Pancreas (tissue), 10 donors: ENCODE measurements around the gene CCNYL1. TPM values are rescaled to one million over a fixed set of nuclear protein-coding genes. Genes with fewer than 3 reads are reported as not detected.
"Not testable (repeated sequence)": the region's sequence is repeated elsewhere in the genome, so short reads cannot be mapped to it uniquely, and the experiment has no call there.

Source experiments
- ATAC-seq, 4 donors: fragments of 200-7000 bp; cut with Tn5 transposase; one replicate each; pipeline versions ENCODE4 v1.8.0 to v1.9.1; 2020; ENCODE audit warnings: mild to moderate bottlenecking in 4 of 4, moderate library complexity in 4 of 4
- DNase-seq, 6 donors: peaks; one replicate each; pipeline ENCODE4 v3.0.0-alpha.2; 2020
- FAIRE-seq: peaks from 2 replicates; lab custom pipeline; 2012; peaks lifted over from hg19 to GRCh38; lab: Jason Lieb, UNC
- H3K27ac ChIP-seq, 4 donors: fragments of 200-600 bp; sonication (generic); 1 replicate in 3 of 4; 2 replicates in 1 of 4; pipeline versions ENCODE4 v1.5.0 to v1.8.0; 2020
- H3K27me3 ChIP-seq, 4 donors: fragments of 200-600 bp; one replicate each; pipeline ENCODE4 v1.8.0; 2021
- H3K36me3 ChIP-seq, 3 donors: fragments of 200-600 bp; sonication (generic) in 1 of 3; one replicate each; pipeline versions ENCODE4 v1.5.0 to v1.8.0; 2020 to 2021
- H3K4me1 ChIP-seq, 3 donors: fragments of 200-600 bp; one replicate each; pipeline ENCODE4 v1.8.0; 2021
- H3K4me3 ChIP-seq, 4 donors: fragments of 200-600 bp; sonication (generic) in 2 of 4; one replicate each; pipeline versions ENCODE4 v1.5.0 to v1.8.0; 2020 to 2021
- H3K9me3 ChIP-seq, 4 donors: fragments of 200-600 bp; one replicate each; pipeline ENCODE4 v1.8.0; 2021
- whole genome bisulfite sequencing, 2 donors: extraction: QIAGEN DNeasy Blood & Tissue Kit; methylation state at CpG; one replicate each; pipeline ENCODE4 v1.1.7; 2013; 5-methylcytosine and 5-hydroxymethylcytosine counted together
- intact Hi-C, 3 donors: fragments of 100-400 bp; cut with DNase I; formaldehyde crosslinking; loops; one replicate each; pipeline versions ENCODE4 v1.11.1 to v1.14.2; 2022
- polyA plus RNA-seq, 2 donors: library from polyadenylated mRNA; stranded (reverse); fragments of 200-250 nt; gene quantifications; one replicate each; pipeline ENCODE4 v1.2.3, GENCODE V29; 2013
- total RNA-seq, 6 donors: library from RNA; stranded (reverse); fragmentation: NEBNext Ultra II Directional in 4 of 6; extraction: Animal tissue kit (Norgen Biotek cat#: 25700) in 4 of 6; gene quantifications; one replicate each; pipeline versions ENCODE4 v1.2.1 to v1.2.4, GENCODE V29; 2021 to 2023
- TF ChIP-seq, protein P1 (sequence below), 4 donors: fragments of 200-600 bp; sonication (generic) in 3 of 4; IDR thresholded peaks; one replicate each; pipeline versions ENCODE4 v1.5.0 to v1.8.0; 2021; ENCODE audit warnings: antibody characterized with exemption in 4 of 4
- donor health status: healthy with polysubstance abuse.
- donor health status: DM: no; HTN: no; CAD: no; lungs with moderate emphysema.
- donor health status: DM: no; HTN: no; CAD: no.
- donor health status: control.
- donor health status: control.
- donor health status: Bipolar disorder and iron deficiency.
- donor health status: DM: yes; HTN: yes; CAD: no.
- donor health status: DM: no; HTN: no; CAD: no.
- donor health status: DM: no; HTN: no; CAD: no.
- donor health status: DM: yes; HTN: yes; CAD: no.

The CCNYL1 gene
- total and polyA plus RNA-seq, 8 donors = 5.2 to 12.4 (median 10.7) TPM

DNA sequence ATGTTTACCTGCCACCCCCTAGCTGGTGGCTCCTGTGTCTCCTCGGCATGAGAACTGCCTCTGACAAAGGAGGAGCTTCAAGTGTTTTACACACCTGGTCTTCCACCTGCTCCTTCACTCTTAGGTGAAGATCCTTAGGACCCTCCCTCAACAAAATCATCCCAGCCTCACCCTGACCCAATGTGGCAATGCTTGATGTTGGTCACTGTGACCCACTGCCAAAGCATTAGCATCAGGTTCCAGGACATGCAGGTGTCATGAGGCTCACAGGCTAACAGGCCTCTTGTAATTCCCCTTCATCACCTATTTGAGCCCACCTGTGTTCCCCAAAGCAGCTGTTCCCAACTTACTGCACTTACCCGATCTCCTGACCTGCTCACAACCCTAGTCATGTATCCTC, 48.5 kb downstream of the CCNYL1 start:
- Histone ChIP-seq H3K27me3 (no peaks in the 10 kb centered on the region), H3K4me1 (peaks cover 6 to 18% (median 7%) of the 10 kb centered on the region in 3 donors), H3K27ac (no peak overlapping the region), H3K9me3 (no peaks in the 10 kb centered on the region), H3K4me3 (no peak overlapping the region), H3K36me3 (peaks cover 0 to 4% (median 0%) of the 10 kb centered on the region in 3 donors)
- no peak for DNase-seq
- intact Hi-C loops = loop anchor here in 1 of 3 donors (10.0 kb wide), 1 partner anchor 205 kb away; no protein-coding TSS in a partner anchor
- FAIRE-seq = no peak
- 94 to 100% methylated on average over 2 of the region's 2 CpGs for WGBS, 2 donors
- TF ChIP-seq, protein P1, sequence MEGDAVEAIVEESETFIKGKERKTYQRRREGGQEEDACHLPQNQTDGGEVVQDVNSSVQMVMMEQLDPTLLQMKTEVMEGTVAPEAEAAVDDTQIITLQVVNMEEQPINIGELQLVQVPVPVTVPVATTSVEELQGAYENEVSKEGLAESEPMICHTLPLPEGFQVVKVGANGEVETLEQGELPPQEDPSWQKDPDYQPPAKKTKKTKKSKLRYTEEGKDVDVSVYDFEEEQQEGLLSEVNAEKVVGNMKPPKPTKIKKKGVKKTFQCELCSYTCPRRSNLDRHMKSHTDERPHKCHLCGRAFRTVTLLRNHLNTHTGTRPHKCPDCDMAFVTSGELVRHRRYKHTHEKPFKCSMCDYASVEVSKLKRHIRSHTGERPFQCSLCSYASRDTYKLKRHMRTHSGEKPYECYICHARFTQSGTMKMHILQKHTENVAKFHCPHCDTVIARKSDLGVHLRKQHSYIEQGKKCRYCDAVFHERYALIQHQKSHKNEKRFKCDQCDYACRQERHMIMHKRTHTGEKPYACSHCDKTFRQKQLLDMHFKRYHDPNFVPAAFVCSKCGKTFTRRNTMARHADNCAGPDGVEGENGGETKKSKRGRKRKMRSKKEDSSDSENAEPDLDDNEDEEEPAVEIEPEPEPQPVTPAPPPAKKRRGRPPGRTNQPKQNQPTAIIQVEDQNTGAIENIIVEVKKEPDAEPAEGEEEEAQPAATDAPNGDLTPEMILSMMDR (IDR thresholded peaks at IDR 0.05) = no peak
- no peak for ATAC-seq

DNA sequence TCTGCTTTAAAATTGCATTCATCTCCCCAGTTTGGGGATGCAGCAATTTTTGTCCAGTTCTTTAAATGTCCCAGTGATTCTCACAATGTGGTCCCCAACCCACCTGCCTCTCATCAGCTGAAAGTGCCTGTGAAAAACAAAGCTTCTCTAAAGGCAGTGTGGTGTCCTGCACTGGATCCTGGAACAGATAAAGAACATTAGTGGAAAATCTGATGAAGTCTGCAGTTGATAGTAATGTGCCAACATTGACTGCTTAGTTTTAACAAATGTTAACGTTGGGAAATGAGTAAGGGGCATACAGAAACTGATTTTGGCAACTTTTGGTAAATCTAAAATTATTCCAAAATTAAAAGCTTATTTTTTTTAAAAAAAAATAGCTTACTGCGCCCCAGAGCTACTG, 49.0 kb downstream of the CCNYL1 start:
- Histone ChIP-seq H3K27me3 (no peaks in the 10 kb centered on the region), H3K4me3 (no peak overlapping the region), H3K27ac (no peak overlapping the region), H3K4me1 (peaks cover 7 to 23% (median 10%) of the 10 kb centered on the region in 3 donors), H3K9me3 (no peaks in the 10 kb centered on the region), H3K36me3 (no peaks in the 10 kb centered on the region)
- FAIRE-seq = no peak
- ATAC-seq = no peak
- TF ChIP-seq, protein P1 (IDR thresholded peaks at IDR 0.05) = no peak
- DNase-seq = no peak
- intact Hi-C loops = loop anchor here in 1 of 3 donors (10.0 kb wide), 1 partner anchor 204 kb away; no protein-coding TSS in a partner anchor
- 67 to 75% methylated on average over 2 of the region's 2 CpGs for WGBS, 2 donors

DNA sequence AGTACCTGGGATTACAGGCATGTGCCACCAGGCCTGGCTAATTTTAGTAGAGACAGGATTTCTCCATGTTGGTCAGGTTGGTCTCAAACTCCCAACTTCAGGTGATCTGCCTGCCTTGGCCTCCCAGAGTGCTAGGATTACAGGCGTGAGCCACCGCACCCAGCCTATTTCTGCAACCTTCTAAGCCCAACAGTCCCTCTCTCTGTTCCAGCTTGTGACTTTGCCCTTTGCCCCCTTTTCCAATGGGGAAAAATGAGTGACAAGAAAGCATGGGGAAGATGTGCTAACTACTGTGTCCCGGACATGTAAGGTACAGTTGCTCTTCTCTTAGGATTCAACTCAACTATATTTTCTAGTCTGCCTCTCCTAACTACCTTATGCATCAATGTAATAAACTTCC, 50.0 kb downstream of the CCNYL1 start:
- H3K27me3 ChIP-seq, H3K36me3 ChIP-seq, ATAC-seq, H3K27ac ChIP-seq, DNase-seq, FAIRE-seq, H3K9me3 ChIP-seq, H3K4me3 ChIP-seq: not testable (repeated sequence)
- H3K4me1 ChIP-seq = peaks cover 12 to 30% (median 15%) of the 10 kb centered on the region in 3 donors
- 92 to 95% methylated on average over 3 of the region's 3 CpGs for WGBS, 2 donors
- intact Hi-C loops = loop anchor here in 1 of 3 donors (10.0 kb wide), 1 partner anchor 203 kb away; no protein-coding TSS in a partner anchor

DNA sequence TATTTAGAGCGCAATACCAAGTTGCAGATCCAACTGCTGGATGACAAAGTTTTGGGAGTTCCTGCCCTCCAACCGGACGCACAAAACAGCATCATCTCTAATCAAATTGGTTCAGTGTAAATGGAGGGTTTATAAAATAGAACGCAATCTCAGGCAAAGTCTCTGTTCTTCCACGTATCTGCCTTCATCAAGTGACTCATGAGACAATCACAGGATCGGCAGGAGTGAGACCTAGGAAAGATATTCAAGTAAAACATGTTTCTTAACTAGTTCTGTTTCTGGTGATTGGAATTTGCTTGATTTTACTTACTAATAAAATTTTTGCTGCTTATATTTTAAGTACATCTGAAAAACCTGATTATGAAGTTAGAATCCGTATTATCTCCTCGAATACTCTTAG, 50.7 kb downstream of the CCNYL1 start:
- peaks cover 0 to 3% (median 0%) of the 10 kb centered on the region in 3 donors for H3K36me3 ChIP-seq
- H3K4me3 ChIP-seq = no peak overlapping the region
- FAIRE-seq (no peak), DNase-seq (no peak), ATAC-seq (no peak)
- no peak overlapping the region for H3K27ac ChIP-seq
- intact Hi-C loops = loop anchor here in 1 of 3 donors (10.0 kb wide), 1 partner anchor 203 kb away; no protein-coding TSS in a partner anchor
- H3K4me1 ChIP-seq = peaks cover 15 to 37% (median 15%) of the 10 kb centered on the region in 3 donors
- TF ChIP-seq, protein P1 (IDR thresholded peaks at IDR 0.05) = no peak
- H3K9me3 ChIP-seq = no peaks in the 10 kb centered on the region
- H3K27me3 ChIP-seq = no peaks in the 10 kb centered on the region
- 93 to 94% methylated on average over 8 of the region's 8 CpGs for WGBS, 2 donors

DNA sequence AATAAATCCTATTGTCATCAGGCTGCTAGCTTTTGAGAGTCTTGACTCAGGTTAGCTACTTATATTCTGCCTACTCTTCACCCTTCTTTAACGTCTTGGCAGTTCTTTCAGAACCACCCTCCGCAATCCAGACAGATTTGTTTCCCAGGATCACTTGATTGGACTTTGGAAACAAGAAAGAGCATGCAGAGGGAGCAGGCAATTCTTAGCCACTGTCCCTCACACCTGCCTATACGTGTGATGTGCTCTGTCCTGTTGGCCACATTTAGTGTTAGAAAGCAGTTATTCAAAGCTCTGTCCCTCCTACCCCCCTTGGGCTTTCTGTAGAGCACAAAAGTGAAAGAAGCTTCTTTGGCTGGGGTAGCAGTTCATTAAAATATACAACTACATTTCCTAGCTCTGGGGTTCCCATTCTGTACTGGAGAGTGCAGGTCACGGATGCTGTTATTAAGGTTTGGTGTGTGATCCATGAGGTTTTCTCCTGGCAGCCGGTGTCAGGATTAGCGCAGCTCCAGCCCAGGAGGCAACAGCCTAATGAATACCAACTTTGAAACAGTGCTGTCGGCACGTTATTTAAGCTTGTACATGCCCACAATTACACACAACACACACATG, 52.0 kb downstream of the CCNYL1 start:
- no peaks in the 10 kb centered on the region for H3K27me3 ChIP-seq
- TF ChIP-seq, protein P1 (IDR thresholded peaks at IDR 0.05) = no peak
- FAIRE-seq = no peak
- no peak for ATAC-seq
- no peaks in the 10 kb centered on the region for H3K9me3 ChIP-seq
- no peak for DNase-seq
- peak overlapping the region in 1 of 4 donors; percentile 0 for H3K27ac ChIP-seq
- no peak overlapping the region for H3K4me3 ChIP-seq
- WGBS, 2 donors = 61 to 66% methylated on average over 8 of the region's 8 CpGs
- H3K36me3 ChIP-seq = peaks cover 0 to 7% (median 0%) of the 10 kb centered on the region in 3 donors
- H3K4me1 ChIP-seq = peaks cover 15 to 47% (median 21%) of the 10 kb centered on the region in 3 donors
- intact Hi-C loops = loop anchor here in 1 of 3 donors (10.0 kb wide), 1 partner anchor 201 kb away; no protein-coding TSS in a partner anchor
